ENCODE measurements around the gene TRPV4.

Gene TRPV4

GRCh38 chr12:109795023-109795422, 38.2 kb downstream of the TRPV4 start:
- WGBS (ENCODE audit: insufficient coverage, insufficient read length), result no CpG with 5 or more reads among the region's 2 CpGs
- DNase-seq (ENCODE audit: low read depth, low spot score), result no peak

GRCh38 chr12:109793826-109794501, 39.2 kb downstream of the TRPV4 start:
- WGBS (ENCODE audit: insufficient coverage, insufficient read length), result no CpG with 5 or more reads among the region's 26 CpGs
- H3K9me3 ChIP-seq (ENCODE audit: control insufficient read depth, insufficient read depth, low read length), result no peaks in the 10 kb centered on the region
- no peak overlapping the region for H3K4me3 ChIP-seq (ENCODE audit: low read length)
- DNase-seq (ENCODE audit: low read depth, low spot score), result no peak
- no peak overlapping the region for H3K27ac ChIP-seq (ENCODE audit: low read length)
- H3K36me3 ChIP-seq (ENCODE audit: control insufficient read depth, insufficient read depth, low read length), result 0 out of 2 replicates have a peak, but pooled peaks cover 3% of the 10 kb centered on the region
- H3K27me3 ChIP-seq (ENCODE audit: control insufficient read depth, insufficient read depth, low read length), result no peaks in the 10 kb centered on the region; the same call in 1 of the 2 replicates
- no peaks in the 10 kb centered on the region for H3K4me1 ChIP-seq (ENCODE audit: control insufficient read depth, insufficient read depth, low read length)

More at GRCh38 chr12:109795023-109795422, 38.2 kb downstream of the TRPV4 start:
- no peak overlapping the region for H3K27ac ChIP-seq (ENCODE audit: low read length)
- H3K27me3 ChIP-seq (ENCODE audit: control insufficient read depth, insufficient read depth, low read length), result no peaks in the 10 kb centered on the region; the same call in 1 of the 2 replicates
- H3K4me1 ChIP-seq (ENCODE audit: control insufficient read depth, insufficient read depth, low read length), result no peaks in the 10 kb centered on the region
- H3K4me3 ChIP-seq (ENCODE audit: low read length), result no peak overlapping the region
- no peaks in the 10 kb centered on the region for H3K9me3 ChIP-seq (ENCODE audit: control insufficient read depth, insufficient read depth, low read length)
- H3K36me3 ChIP-seq (ENCODE audit: control insufficient read depth, insufficient read depth, low read length), result 0 out of 2 replicates have a peak, but pooled peaks cover 3% of the 10 kb centered on the region

DNA sequence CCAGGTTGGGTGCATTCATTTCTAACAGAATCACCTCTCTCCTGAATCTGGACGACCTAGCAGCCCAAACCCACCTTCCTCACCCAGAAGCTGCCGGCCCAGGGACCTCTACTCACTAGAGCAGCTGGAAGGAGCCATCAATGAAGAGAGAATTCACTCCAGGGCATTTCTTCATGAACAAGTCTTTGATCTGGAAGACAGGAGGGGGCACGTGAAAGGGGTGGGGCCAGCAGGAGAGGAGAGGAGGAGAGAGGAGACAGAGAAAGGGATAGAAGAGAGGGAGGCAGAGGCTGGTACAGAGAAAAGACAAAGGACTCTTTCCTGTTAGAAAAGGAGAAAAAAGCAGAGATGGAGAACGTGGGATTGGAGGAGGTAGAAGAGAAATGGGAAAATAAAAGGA, 39.8 kb downstream of the TRPV4 start:
- no peaks in the 10 kb centered on the region for H3K9me3 ChIP-seq (ENCODE audit: control insufficient read depth, insufficient read depth, low read length)
- no peak overlapping the region for H3K4me3 ChIP-seq (ENCODE audit: low read length)
- 0 out of 2 replicates have a peak, but pooled peaks cover under 1% of the 10 kb centered on the region for H3K36me3 ChIP-seq (ENCODE audit: control insufficient read depth, insufficient read depth, low read length)
- DNase-seq (ENCODE audit: low read depth, low spot score), result no peak
- H3K27ac ChIP-seq (ENCODE audit: low read length), result no peak overlapping the region
- no peaks in the 10 kb centered on the region for H3K4me1 ChIP-seq (ENCODE audit: control insufficient read depth, insufficient read depth, low read length)
- 100% methylated on average over 1 of the region's 4 CpGs for WGBS (ENCODE audit: insufficient coverage, insufficient read length)
- no peaks in the 10 kb centered on the region; the same call in 1 of the 2 replicates for H3K27me3 ChIP-seq (ENCODE audit: control insufficient read depth, insufficient read depth, low read length)

DNA sequence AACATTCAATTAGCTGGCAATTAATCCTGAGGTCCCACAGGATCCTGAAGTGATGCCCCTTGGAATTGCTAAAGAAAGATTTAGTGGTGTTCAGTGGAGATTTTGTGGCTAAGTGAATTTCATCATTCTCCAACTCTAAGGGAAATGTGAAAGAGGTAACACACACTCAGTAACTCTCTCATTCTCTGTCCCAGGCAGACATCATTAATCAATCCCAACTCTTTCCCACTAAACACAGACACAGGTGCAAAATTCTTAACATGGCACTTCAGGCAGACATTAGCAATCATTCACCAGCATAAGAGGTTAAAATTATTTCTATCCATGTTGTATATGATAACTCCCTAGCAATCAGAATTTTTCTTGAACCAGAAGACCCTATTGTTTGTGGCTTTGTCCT, 40.2 kb downstream of the TRPV4 start:
- Histone ChIP-seq H3K4me1 (ENCODE audit: control insufficient read depth, insufficient read depth, low read length) (no peaks in the 10 kb centered on the region), H3K9me3 (ENCODE audit: control insufficient read depth, insufficient read depth, low read length) (no peaks in the 10 kb centered on the region), H3K27me3 (ENCODE audit: control insufficient read depth, insufficient read depth, low read length) (no peaks in the 10 kb centered on the region; the same call in 1 of the 2 replicates), H3K27ac (ENCODE audit: low read length) (no peak overlapping the region), H3K36me3 (ENCODE audit: control insufficient read depth, insufficient read depth, low read length) (no peaks in the 10 kb centered on the region), H3K4me3 (ENCODE audit: low read length) (no peak overlapping the region)
- no peak for DNase-seq (ENCODE audit: low read depth, low spot score)

DNA sequence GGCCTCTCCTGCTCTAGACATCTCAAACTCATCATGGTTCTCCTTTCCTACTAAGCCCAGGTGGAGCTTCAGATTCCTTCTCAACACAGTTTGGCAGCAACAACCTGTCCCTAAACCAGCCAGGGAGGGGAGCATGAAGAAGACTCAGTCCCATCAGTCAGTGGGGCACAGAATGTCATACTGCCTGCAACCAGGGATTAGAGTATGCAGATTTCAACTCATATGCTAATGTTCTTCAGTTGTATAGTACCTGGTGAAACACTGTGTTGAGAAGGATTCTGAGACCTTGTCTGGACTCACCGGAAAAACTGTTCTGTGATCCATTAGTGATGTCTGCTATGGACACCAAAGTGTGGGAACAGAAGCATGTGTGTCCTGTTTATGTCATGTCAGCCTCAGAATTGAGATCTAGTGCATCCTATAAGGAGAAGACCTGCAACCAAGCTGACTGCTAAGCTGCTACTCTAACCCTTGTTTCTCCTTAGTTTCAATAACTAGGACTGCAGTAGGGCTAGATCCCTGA, 43.6 kb downstream of the TRPV4 start:
- Histone ChIP-seq H3K27me3 (ENCODE audit: control insufficient read depth, insufficient read depth, low read length) (no peaks in the 10 kb centered on the region), H3K27ac (ENCODE audit: low read length) (no peak overlapping the region), H3K9me3 (ENCODE audit: control insufficient read depth, insufficient read depth, low read length) (no peaks in the 10 kb centered on the region), H3K36me3 (ENCODE audit: control insufficient read depth, insufficient read depth, low read length) (no peaks in the 10 kb centered on the region), H3K4me3 (ENCODE audit: low read length) (no peak overlapping the region), H3K4me1 (ENCODE audit: control insufficient read depth, insufficient read depth, low read length) (no peaks in the 10 kb centered on the region)
- DNase-seq (ENCODE audit: low read depth, low spot score), result no peak
- no CpG with 5 or more reads among the region's 1 CpG for WGBS (ENCODE audit: insufficient coverage, insufficient read length)

DNA sequence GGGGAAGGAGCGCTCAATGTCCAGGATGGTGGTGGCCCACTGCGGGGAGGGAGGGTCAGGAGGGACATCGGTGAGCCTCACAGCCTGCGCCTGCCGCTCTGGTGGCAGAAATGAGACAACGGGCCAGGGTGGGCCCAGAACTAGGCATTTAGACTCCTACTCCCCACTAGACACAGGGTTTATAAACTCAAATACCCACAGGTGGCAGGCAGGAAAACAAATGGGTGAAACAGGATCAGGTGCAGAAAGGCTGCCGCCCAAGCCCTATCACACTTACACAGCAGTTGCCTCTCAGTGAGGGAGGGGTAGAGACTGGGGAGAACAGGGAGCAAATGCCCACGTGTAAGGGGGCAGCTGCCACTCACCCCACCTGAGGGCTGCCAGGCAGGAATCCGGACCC, 46.4 kb downstream of the TRPV4 start:
- Histone ChIP-seq H3K27ac (ENCODE audit: low read length) (no peak overlapping the region), H3K36me3 (ENCODE audit: control insufficient read depth, insufficient read depth, low read length) (no peaks in the 10 kb centered on the region; the same call in 1 of the 2 replicates), H3K9me3 (ENCODE audit: control insufficient read depth, insufficient read depth, low read length) (no peaks in the 10 kb centered on the region), H3K4me3 (ENCODE audit: low read length) (no peak overlapping the region), H3K4me1 (ENCODE audit: control insufficient read depth, insufficient read depth, low read length) (no peaks in the 10 kb centered on the region; the same call in 1 of the 2 replicates), H3K27me3 (ENCODE audit: control insufficient read depth, insufficient read depth, low read length) (no peaks in the 10 kb centered on the region)
- WGBS (ENCODE audit: insufficient coverage, insufficient read length), result no CpG with 5 or more reads among the region's 9 CpGs
- DNase-seq (ENCODE audit: low read depth, low spot score), result no peak

DNA sequence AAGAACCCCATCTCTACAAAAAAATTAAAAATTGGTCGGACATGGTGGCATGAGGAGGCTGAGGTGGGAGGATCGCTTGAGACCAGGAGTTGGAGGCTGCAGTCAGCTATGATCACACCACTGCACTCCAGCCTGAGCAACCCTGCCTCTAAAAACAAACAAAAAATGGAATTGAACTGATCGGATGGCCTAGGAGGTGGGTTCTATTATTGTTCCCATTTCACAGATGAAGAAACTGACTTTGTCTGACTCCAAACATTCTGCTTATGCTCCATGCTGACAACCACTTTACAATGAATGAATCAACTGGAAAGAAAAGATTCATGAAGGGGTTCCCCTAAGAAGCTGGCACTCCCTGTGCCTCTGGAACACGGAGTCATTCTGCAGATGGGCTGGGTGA, 47.3 kb downstream of the TRPV4 start:
- no peak overlapping the region for H3K4me3 ChIP-seq (ENCODE audit: low read length)
- WGBS (ENCODE audit: insufficient coverage, insufficient read length), result no CpG with 5 or more reads among the region's 4 CpGs
- no peaks in the 10 kb centered on the region for H3K9me3 ChIP-seq (ENCODE audit: control insufficient read depth, insufficient read depth, low read length)
- H3K27ac ChIP-seq (ENCODE audit: low read length), result no peak overlapping the region
- no peak for DNase-seq (ENCODE audit: low read depth, low spot score)
- H3K4me1 ChIP-seq (ENCODE audit: control insufficient read depth, insufficient read depth, low read length), result no peaks in the 10 kb centered on the region; the same call in 1 of the 2 replicates
- no peaks in the 10 kb centered on the region; the same call in 1 of the 2 replicates for H3K36me3 ChIP-seq (ENCODE audit: control insufficient read depth, insufficient read depth, low read length)
- H3K27me3 ChIP-seq (ENCODE audit: control insufficient read depth, insufficient read depth, low read length), result no peaks in the 10 kb centered on the region

DNA sequence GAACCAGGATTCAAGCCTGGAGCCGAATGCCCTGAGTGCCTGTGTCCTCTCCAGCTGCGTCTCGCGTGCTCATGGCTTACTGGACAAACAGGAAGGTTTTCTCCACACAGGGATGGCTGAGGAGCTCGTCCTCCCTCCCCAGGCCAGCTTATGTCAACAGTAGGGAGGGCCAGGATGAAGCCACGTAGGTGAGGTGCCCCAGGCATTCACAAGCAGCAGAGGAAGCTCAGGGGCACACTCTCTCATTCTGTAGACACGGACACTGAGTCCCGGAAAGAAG, 49.3 kb downstream of the TRPV4 start:
- Histone ChIP-seq H3K36me3 (ENCODE audit: control insufficient read depth, insufficient read depth, low read length) (no peaks in the 10 kb centered on the region; the same call in 1 of the 2 replicates), H3K27me3 (ENCODE audit: control insufficient read depth, insufficient read depth, low read length) (no peaks in the 10 kb centered on the region), H3K27ac (ENCODE audit: low read length) (no peak overlapping the region), H3K9me3 (ENCODE audit: control insufficient read depth, insufficient read depth, low read length) (no peaks in the 10 kb centered on the region), H3K4me1 (ENCODE audit: control insufficient read depth, insufficient read depth, low read length) (no peaks in the 10 kb centered on the region; the same call in 1 of the 2 replicates), H3K4me3 (ENCODE audit: low read length) (no peak overlapping the region)
- no peak for DNase-seq (ENCODE audit: low read depth, low spot score)
- no CpG with 5 or more reads among the region's 8 CpGs for WGBS (ENCODE audit: insufficient coverage, insufficient read length)

GRCh38 chr12:109783135-109783964, 49.8 kb downstream of the TRPV4 start:
- no CpG with 5 or more reads among the region's 28 CpGs for WGBS (ENCODE audit: insufficient coverage, insufficient read length)
- Histone ChIP-seq H3K27ac (ENCODE audit: low read length) (no peak overlapping the region), H3K4me3 (ENCODE audit: low read length) (no peak overlapping the region), H3K4me1 (ENCODE audit: control insufficient read depth, insufficient read depth, low read length) (no peaks in the 10 kb centered on the region; the same call in 1 of the 2 replicates), H3K36me3 (ENCODE audit: control insufficient read depth, insufficient read depth, low read length) (no peaks in the 10 kb centered on the region; the same call in 1 of the 2 replicates), H3K27me3 (ENCODE audit: control insufficient read depth, insufficient read depth, low read length) (no peaks in the 10 kb centered on the region), H3K9me3 (ENCODE audit: control insufficient read depth, insufficient read depth, low read length) (no peaks in the 10 kb centered on the region)
- no peak for DNase-seq (ENCODE audit: low read depth, low spot score)

- peaks cover 2% of the 10 kb centered on the region for H3K4me1 ChIP-seq (ENCODE audit: control insufficient read depth, insufficient read depth, low read length)
- DNase-seq (ENCODE audit: low read depth, low spot score), result no peak
- H3K4me3 ChIP-seq (ENCODE audit: low read length), result no peak overlapping the region
- no peaks in the 10 kb centered on the region for H3K27me3 ChIP-seq (ENCODE audit: control insufficient read depth, insufficient read depth, low read length)
- H3K27ac ChIP-seq (ENCODE audit: low read length), result no peak overlapping the region
- no peaks in the 10 kb centered on the region for H3K9me3 ChIP-seq (ENCODE audit: control insufficient read depth, insufficient read depth, low read length)
- no CpG with 5 or more reads among the region's 9 CpGs for WGBS (ENCODE audit: insufficient coverage, insufficient read length)
- H3K36me3 ChIP-seq (ENCODE audit: control insufficient read depth, insufficient read depth, low read length), result no peaks in the 10 kb centered on the region; the same call in 1 of the 2 replicates
Measured at GRCh38 chr12:109782326-109782703, 50.9 kb downstream of the TRPV4 start.
